22Rv1 (cell line): ENCODE data around the gene CHEK1.
"Not testable (repeated sequence)": the region's sequence is repeated elsewhere in the genome, so short reads cannot be mapped to it uniquely, and the experiment has no call there.

Experiments
- CTCF ChIP-seq: fragments of 450-650 bp; IDR thresholded peaks from 2 replicates; pipeline ENCODE4 v1.5.1; 2017; ENCODE audit warnings: mild to moderate bottlenecking
- ZFX ChIP-seq: fragments of 450-650 bp; IDR thresholded peaks from 2 replicates; pipeline ENCODE4 v1.6.1; 2017; ENCODE audit warnings: antibody characterized with exemption, borderline replicate concordance

GRCh38 chr11:125577181-125577580, 47.8 kb upstream of the CHEK1 start:
- not testable (repeated sequence) for TF ChIP-seq CTCF, ZFX
